Medulla oblongata (tissue), 1 donor: ENCODE measurements around the gene KRT33A.

ENCODE experiments used
- DNase-seq: peaks from one replicate; pipeline ENCODE4 v3.0.0-alpha.2; 2015; ENCODE audit errors: extremely low spot score

The KRT33A gene

DNA sequence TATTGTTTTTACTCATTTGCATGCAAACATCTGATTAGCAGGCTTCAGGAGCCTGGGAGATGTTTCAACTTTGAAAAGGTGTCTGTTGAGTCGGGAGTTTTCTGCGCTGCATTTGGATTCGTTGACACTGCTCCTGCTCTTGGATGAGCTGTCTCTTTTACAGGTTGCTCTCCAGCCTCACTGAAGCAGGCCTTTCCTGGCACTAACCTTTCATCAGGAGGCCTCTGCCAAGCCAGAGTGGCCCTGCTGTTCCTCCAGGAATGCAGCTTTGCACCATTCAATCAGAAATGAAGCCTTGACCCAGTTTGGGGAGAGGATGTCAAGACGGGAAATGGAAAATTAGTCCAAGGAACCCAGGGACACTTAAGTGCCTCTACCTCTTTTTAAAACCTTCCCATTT is 47.6 kb downstream of the KRT33A start:
- DNase-seq = no peak

GRCh38 chr17:41301916-41302901 is 48.4 kb downstream of the KRT33A start, which contains the start of gene KRTAP29-1:
KRTAP29-1 (minus strand) TSS chr17:41302851; CDS start chr17:41302851, 0 bp downstream.
- no peak for DNase-seq

GRCh38 chr17:41301204-41301790 is 49.3 kb downstream of the KRT33A start:
- DNase-seq = no peak

DNA sequence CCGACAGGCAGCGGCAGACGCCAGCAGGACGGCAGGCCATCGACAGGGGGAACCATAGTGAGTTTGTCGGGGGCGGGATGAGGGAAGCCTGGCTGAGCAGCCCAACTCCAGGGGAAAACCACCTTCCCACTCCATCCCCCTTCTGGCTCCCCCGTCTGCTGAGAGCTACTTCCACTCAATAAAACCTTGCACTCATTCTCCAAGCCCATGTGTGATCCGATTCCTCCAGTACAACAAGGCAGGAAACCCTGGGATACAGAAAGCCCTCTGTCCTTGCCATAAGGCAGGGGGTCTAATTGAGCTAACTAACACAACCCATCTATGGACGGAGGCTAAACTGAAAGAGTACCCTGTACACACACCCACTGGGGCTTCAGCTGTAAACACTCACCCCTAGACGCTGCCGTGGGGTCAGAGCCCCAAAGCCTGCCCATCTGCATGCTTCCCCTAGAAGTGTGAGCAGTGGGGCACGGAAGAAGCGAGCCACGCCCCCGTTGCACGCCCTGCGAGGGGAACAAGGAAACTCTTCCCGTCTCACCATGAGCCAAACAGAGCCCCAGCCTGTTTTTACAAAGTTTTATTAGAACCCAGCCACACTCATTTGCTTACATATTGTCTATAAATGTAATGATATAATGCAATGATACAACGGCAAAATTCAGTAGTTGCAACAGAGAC is 52.0 kb downstream of the KRT33A start:
- DNase-seq = no peak

DNA sequence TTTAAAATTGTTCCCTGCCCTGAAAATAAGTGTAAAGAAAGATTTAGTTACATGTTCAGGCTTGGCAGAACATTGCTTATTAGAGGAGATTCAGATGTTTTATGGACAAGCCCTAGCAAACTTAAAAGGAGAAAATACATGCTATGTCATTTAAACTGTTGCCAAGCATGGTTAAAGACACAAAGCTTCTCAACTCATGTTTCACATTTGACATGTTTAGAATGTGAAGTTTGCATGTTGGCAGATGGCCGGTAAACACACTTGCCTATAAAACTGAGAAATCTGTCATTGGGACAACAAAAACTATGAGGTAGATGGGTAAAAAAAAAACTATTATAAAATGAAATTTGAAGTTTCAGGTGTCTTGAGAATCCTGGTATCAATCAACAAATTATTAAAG is 53.8 kb downstream of the KRT33A start:
- DNase-seq = no peak
